Activated CD4-positive, CD25-positive, alpha-beta regulatory T cell (primary cell): ENCODE data around the gene SMAD9.

Experiments
- DNase-seq, 4 experiments: peaks; one replicate each; lab custom pipeline; 2025; lab: John Stamatoyannopoulos, UW

Gene SMAD9

DNA sequence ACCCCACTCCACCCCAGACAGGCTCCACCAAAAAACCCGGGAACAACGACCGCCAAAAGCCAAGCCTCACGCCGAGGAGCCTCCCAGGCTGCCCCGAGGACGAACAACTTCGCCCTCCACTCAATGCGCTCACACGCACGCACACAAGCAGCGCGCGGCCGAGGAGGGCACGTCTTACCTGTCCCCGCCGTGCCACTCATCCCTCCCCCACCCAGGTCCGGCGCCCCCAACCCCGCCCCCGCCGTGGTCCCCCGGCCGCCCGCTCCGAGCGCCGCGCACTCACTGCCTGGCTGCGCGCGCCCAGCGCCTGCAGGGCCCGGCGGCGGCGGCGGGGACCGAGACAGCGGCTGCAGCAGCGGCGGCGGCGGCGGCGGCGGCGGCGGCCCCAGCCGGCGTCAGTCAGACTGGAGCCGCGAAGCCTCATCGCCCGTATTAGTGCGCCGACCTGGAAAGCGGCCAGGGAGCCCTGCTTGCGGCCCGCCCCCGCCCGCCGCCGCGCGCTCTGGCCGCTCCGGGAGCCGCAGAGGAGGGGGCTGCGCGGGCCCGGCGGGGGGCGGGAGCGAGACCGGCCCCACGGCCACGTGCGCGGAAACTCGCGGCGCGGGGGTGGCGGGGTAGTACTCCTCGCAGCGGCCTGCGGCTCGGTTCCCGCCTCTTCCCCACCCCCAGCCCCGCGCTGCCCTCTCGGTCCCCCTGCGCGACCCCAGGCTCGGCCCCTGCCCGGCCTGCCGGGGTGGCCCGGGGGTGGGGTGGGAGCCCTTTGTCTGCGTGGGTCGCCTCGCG lies at the start of gene SMAD9:
TSS of gene SMAD9 (minus strand) at position 406 of the 783 bp plus-strand sequence. CDS start 40,549 bp downstream, outside the sequence.
- no peak for DNase-seq

DNA sequence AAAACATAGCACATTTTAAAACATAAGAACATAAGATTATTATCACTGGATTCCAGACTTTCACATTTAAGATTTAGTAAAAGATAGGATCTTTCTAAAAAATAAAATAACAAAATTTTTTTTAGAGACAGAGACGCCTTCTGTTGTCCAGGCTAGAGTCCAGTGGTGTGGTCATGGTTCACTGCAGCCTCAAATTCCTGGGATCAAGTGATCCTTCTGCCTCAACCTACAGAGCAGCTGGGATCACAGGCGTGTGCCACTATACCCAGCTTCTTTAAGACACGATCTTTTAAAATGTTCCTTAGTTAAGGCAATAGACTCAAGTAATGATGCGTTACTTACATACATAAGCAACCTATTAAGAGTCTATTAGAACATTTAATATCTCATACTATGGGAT lies 46.4 kb upstream of the SMAD9 start:
- DNase-seq = no peak

DNA sequence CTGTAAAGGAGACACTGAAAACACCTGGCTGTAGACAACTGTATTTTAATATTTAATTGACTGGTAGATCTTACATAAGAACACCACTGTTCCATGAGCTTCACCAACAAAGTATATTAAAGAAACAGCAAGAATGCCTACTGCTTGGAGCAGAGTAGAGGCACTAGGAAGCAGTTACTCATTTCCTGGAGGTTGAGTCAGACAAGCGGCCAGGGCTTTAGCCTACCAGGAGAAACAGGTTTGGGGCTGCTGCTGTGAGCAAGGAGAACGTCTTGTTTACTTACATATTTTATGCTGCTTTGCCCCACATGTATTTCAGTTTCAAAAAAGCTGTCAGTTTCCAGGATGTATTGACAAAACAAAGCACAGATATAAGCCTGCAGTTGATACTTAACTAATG lies 45.7 kb upstream of the SMAD9 start:
- DNase-seq = no peak

DNA sequence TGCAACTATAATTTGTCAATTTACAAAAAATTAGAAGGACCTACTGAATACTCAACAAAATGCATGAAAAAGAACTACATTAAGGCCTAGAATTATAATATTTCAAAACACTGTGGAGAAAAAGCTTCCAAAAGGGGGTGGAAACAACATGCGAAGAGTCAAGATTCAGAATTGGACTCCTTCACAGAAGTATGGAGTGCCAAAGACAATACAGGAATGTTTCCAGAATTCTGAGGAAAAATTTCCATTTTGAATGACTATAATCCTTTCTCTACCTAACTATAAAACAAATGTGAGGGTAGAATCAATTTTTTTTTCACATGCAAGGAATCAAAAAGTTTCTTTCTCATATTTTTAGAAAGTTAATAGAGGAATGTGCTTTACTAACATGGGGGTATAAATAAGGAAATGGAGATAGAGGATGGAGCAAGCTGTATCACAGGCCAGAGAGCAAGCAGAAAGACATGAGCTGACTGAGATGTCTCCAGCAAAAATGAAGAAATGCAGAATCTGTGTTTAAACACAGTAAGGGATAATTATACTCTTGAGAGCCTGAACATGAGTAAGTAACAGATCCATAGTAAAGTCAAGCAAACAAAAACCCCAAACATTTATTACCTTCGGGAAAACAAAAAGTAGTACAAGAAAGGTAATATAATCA lies 39.5 kb upstream of the SMAD9 start:
- no peak for DNase-seq

DNA sequence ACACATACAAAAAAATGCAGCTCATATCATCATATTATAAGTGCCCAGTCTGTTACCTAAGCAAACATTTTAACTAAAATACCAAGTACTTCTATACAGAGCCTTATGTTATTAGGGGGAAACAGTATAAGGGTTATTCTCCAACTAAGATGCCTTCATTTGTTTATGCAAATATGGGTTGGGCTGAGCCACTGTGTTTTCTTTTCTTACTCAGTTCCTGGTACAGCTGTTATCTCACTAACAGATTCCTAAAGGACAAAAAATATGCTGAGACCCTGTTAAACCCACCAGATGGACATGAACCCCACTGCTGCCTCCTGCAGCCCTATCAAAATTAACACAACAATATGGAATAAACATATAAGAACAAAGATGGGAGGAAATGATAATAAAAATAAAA lies 34.5 kb upstream of the SMAD9 start:
- DNase-seq = no peak

DNA sequence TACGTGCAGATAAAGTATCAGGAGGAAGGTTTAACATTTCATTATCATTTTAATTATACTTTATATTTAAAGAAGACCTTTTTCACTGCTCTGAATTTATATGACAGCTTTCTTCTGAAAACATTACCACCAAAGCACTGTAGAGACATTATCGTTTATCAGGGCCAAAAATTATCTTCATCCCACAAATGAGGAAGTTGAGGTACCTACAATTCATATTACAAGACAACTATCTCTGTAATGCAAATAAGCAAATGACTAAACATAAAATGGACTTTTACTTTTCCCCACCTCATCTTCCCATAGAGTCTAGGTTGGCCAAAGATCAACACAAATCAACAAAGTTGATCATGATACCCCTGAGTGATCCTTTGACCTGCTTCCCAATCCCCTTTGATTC lies 30.9 kb upstream of the SMAD9 start:
- DNase-seq = no peak

DNA sequence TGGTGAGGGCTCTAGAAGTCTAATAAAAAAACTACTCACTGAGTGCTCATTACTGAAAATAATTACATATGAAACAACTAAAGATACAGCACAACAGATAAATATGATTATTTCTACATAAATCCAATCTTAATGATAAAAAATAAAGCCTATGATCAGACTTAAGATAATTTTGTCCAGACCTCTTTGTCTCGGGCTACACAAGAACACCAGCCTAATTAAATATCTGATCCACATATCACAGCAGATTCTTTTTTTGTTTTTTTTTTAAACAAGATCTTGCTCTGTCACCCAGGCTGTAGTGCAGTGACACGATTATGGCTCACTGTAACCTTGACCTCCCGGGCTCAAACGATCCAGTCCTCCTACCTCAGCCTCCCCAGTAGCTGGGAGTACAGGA lies 30.3 kb upstream of the SMAD9 start:
- no peak for DNase-seq

DNA sequence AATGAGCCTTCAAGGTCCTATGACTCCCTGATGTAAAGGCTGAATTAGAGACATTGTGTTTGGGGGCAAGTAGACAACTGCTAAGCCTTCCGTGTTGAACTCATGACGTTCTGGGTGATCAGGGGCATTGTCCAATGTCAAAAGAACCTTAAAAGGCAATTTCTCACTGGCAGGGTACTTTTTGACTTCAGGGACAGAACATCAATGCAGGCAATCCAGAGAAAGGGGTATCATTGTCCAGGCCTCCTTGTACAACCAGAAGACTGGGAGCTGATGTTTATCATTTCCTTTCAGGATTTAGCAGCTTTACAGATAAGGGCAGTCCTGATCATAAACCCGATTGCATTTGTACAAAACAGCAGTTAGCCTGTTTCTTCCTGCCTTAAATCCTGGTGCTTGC lies 25.0 kb upstream of the SMAD9 start:
- DNase-seq = no peak

DNA sequence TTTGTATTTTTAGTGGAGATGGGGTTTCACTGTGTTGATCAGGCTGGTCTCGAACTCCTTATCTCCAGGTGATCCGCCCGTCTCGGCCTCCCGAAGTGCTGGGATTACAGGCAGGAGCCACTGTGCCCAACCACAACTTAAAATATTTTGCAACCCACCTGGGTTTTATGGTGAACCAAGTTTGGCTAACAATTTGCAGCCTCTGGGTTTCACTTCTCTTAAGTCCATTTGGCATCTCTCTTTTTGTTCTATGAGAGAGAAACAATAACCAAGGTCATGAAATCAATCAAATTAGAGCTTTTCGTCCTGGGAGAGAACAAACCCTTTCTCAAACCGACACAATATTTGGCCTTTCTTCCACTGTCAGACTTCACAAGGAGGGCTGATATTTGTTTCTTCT lies 5.6 kb upstream of the SMAD9 start:
- DNase-seq = no peak

DNA sequence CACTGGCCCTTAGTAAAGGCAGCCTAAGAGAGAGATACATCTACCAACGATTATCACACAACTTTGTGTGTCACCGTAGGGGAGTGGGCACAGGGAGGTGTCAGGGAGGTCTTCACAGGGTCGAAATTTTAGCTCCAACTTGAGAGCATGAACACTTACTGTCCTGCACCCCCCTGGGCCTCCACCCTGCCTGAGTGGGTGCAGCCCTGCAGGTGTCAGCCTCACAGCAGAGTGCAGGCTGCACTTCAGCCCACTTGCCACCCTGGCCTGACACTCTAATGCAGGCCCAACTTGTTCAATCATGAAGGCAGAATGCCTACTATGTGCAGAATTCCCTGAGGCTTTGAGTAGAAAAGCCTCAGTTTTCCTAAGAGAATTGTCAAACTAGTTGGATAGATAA lies 4.0 kb upstream of the SMAD9 start:
- DNase-seq = no peak

DNA sequence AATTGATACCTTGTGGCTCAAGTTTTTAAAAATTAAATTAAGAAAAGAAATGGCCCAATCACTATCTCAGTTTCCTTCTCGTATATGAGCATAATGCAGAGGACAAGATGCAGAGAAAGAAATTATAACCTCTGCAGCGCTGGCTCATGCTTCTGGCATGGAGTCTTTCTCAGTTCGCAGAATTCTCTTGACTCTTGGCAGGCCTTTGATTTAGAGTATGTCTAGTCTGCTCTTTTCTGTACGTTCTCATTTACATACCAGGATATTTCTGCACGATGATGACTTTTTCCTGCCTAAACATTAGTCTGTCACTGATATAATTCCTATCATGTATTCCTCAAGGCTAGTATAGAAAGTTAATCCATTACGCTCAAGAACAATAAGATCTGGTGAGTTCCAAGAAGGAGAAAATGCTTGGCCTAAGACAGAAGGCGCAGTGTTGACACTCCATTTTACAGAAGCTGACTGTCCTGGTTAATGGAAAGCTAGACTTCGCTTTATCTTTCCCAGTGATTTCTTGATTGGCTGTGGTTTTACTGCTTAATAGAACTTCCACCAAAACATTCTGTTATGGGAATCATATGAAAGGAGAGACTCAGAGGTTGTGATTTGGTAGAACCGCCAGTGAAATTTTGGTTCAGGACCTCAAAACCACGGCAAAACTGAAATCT lies 1.7 kb upstream of the SMAD9 start:
- DNase-seq = no peak

DNA sequence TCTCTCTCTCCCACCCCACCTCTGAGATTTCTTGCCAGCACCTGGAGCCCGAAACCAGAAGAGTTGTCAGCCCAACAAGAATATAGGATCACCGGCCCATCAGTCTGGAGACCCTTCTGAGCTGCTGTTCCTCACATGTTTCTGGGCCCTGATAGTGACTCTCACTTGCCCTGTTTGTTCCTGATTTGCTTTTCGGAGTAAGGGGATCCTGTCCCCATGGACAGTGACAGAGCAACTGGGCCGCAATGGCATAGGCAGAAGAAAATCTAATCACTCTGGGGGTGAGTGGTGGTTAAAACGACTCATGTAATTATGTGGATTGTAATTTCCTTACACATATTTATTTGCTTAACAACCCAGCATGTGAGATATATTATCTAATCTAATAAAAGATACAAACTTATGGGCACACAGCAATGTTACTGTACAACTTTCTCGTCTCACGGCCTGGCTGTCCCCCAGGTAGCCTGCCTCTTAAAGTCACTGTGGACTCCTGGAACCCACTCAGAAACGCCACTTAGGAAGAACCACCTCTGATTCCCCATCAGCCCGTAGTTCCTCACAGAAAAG lies 663 bp upstream of the SMAD9 start:
- no peak for DNase-seq

DNA sequence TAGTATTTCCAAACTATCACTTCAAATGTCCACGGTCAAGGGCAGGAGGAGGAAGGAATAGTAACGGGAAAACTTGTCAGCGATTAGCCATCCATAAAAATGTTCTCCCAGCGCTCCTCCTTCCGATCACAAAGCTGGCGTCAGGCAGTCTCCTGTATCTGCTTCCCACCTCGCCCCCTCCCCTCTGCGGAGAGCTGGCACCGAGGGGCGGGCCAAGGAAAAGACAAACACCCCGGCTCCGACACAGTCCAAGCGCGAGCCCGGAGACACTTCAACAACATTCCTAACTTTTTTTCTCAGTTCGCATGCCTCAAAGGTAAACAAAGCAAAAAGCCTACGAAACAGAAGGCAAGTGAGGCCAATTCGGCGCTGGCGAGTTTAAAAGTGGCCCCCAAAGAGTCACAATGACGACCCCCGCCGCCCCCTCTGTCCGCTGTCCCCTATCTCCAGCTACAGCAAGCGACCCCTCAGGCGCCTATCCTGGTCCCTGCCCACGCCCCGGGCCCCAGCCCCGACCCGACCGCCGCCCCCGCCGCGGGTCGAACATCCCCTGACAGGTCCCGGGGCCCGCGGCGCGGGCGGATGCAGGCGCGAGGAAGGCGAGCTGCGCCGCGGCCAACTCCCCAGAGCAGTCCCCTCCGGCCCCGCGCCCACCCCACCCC lies 736 bp downstream of the SMAD9 start:
- no peak for DNase-seq

DNA sequence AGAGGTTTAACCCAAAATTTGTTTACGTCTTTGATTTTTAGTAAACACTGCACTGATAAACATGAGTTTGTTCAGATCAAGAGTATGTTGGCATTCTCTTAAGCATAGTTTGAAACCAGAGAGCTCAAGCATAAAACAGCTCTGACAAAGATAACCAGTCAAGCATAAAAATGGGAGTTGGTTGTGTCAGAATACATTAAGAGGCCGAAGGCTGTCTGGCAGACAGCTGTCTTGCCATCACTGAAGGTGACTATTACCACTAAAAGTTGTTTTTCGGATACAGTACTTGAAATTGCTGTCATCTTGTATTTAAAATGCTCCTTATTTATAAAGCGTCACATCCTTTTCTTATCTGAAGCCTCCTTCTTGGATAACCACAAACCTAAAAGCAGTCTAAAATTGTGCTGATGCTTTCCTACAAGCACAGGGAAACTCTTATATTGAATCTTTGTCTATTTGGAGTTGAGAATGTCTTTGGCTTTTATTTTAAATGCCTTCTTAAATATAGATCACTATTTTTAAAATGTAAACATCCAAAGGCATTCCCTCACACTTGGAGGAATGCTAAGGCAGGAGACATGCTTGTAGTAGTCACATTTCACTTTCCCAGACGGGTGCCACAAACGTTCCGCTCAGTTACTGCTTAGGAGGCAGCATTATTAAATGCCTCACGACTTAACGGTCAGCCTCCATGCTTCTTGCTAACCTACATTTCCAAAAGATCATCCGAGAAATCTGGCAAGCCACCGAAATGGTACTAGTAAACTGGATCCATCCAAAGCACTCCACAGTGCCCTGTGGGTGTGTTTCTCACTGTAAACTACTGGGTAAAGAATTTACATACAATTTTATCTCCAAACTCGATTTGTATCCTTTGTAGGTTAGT lies 1.5 kb downstream of the SMAD9 start:
- DNase-seq = no peak

DNA sequence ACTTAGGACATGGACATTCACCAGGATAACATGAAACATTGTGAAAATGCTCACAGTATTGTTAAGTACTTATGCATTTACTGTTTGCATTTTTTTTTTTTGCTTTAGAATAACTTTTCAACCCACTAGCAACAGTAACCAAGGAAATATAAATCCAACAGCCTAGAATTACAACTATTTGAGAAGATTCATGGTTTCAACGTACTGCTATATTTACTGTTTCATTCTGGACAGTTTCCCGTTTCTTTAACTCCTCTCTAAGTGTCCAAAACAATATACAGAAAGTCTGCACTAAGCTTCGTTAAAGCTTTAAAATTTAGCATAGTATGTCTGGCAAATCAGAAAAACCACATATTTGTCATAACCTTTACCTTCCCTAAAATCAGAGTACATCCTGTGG lies 2.7 kb downstream of the SMAD9 start:
- no peak for DNase-seq

DNA sequence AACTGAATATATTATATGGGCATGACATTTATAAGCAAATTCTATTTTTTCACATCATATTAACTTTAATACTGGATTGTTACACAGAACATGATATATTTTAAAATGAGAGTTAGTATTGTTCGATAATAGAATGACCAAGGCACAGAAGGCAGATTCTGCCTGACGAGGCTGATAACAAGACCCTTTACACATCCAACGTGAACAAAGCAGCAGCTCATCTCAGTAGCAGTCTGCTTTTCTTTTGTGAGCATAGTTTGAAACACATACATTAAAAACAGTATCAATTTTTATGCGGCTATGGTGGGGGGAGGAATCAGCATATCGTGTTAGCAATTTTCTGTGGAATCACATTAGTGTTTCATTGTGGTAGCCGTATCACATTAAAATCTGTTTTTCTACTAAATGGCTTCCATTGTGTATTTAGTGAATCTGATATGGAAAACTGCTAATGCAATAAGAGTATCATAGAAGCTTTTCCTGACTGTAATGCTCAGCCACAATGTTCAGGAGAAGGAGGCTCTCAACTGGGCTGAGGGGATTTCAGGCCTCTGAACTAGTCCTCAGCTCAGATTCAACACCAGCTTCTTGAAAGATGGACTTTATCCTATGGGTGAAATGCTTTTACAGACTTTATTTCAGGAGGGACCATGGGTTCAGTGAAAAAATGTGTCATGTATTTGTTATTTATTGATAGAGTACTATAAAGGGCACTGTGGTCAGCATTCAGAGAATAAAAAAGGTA lies 4.0 kb downstream of the SMAD9 start:
- no peak for DNase-seq

DNA sequence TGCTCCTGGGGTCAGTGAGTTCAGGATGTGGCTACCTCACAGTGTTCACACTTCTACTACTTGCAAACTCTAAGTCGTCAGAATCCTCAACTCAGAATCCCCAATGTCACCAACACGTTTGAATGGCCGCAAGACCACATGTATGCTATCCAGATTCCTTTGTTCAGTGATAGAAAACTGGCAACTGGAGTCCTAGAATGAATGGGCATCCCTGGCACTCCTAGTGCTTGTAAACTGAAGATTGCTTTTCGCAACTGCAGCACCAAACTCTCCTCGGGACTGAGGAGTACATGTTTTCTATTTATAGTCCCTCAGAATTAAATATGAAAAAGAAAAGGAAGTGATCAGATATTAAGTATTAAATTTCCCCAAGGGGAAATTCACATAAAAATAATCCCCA lies 4.9 kb downstream of the SMAD9 start:
- no peak for DNase-seq

DNA sequence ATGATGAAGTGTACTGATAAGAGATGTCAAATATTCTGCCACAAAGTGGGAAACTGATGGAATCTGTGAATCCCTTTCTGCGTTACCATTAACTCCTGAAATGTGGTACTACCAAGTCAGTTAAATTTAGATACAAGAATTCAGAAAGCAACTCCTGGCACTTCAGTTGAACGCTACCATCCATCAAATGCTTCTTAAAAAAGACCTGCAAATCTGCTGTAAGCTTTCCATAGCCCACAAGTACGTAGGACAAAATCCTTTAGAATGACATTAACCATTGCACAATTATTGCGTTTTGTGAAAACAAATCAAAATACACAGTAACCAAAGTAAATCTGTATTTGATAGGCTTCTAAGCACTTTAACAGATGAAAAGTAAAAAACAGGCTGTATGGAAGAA lies 5.4 kb downstream of the SMAD9 start:
- no peak for DNase-seq

DNA sequence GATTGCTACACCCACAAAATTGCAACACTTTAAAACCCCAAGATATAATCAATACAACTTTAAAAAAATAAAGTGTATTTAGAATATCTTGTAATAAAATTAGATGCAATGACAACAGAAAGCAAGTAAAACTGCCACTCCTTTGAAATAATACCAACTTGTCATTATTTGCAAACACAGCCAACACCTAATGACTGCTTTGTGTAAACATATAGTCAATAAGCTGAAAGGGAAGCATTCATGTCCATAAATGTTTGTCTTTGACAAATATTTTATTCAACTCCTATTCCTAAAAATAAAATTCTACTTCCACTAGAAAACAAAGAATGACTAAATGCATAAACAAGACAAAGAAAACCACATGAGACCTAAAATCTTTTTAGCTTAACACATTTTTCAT lies 6.6 kb downstream of the SMAD9 start:
- DNase-seq = no peak

DNA sequence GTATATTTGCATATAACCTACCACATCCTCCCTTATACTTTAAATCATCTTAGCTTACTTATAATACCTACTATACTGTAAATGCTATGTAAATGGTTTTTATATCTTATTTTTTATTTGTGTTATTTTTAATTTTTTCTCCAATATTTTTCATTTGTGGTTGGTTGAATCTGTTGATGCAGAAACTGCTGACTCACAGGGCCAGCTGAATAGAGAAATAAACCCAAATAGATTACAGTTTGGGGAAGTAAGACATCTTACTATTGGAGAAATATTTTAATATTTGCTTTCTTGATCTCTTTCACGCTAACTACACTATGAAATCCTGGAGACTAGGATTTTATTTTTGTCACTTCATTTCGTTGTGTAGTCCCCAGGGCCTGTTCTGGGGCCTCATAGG lies 7.1 kb downstream of the SMAD9 start:
- DNase-seq = no peak

DNA sequence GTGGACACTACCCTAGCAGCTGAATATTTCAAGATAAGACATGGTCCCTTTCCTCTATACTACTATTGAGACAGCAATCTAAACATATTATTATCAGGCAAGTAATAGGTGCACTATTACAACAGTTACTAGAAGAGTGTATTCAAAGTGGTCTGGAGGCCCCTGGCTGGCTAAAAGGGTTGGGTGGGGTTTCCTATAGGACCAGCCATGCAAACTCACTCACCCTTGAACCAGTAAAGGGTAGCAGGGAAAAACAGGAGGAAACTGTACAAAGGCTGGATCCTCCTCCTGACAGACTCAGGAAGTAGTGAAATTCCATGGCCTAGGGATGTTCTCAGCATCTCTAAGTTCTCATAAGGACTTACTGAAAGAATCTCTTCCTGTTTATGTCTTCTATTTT lies 7.7 kb downstream of the SMAD9 start:
- DNase-seq = no peak
